GM12801 (cell line): ENCODE data around the gene CASP6.

Experiments used
- TF ChIP-seq, protein P1 (sequence below): IDR thresholded peaks from one replicate; pipeline ENCODE4 v1.5.1; 2011; ENCODE audit warnings: control low read depth; ENCODE audit not compliant: insufficient read length; ENCODE audit errors: extremely low read depth

CASP6 gene

DNA sequence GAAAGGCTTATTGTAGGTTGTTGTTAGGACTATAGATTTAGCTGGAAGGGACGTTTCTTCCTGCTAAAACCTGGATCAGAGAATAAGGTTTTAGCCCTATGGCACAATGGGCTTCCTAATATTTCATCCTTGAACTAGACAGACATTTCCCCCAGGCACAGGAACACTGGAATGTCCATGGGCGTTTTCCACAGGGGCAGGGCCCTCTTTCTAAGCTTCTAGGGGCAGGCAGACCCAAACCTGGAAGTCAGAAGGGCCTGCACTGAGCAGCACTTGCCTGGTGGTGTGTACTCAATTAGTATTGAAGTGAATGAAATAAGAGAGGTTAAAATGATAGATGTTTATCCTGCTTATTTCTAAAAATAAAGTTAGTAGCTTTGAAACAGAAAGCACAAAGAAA lies 41.1 kb downstream of the CASP6 start:
- TF ChIP-seq, protein P1, sequence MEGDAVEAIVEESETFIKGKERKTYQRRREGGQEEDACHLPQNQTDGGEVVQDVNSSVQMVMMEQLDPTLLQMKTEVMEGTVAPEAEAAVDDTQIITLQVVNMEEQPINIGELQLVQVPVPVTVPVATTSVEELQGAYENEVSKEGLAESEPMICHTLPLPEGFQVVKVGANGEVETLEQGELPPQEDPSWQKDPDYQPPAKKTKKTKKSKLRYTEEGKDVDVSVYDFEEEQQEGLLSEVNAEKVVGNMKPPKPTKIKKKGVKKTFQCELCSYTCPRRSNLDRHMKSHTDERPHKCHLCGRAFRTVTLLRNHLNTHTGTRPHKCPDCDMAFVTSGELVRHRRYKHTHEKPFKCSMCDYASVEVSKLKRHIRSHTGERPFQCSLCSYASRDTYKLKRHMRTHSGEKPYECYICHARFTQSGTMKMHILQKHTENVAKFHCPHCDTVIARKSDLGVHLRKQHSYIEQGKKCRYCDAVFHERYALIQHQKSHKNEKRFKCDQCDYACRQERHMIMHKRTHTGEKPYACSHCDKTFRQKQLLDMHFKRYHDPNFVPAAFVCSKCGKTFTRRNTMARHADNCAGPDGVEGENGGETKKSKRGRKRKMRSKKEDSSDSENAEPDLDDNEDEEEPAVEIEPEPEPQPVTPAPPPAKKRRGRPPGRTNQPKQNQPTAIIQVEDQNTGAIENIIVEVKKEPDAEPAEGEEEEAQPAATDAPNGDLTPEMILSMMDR = no peak

DNA sequence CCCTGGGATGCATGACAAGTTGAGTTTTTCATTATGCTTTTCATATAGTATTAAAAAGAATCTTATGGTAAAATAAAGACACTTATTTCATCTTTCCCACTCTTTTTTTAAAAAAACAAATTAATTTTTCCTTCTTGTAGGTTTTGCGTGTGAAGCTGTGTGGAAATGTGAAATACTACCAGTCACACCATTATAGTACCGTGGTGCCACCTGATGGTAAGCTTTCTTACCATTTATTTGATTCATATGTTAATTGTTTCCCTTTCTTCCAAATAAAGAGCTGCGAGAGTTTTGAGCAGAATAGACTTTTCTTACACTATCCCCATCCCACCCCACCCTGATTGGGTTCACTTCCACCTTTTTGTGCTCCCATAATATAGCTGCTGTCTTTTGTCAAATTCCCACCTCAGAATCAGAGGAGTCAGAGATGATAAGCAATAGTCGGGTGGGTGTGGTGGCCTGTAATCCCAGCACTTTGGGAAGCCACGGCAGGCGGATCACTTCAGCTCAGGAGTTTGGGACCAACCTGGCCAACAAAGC lies 44.3 kb downstream of the CASP6 start:
- TF ChIP-seq, protein P1 = no peak

DNA sequence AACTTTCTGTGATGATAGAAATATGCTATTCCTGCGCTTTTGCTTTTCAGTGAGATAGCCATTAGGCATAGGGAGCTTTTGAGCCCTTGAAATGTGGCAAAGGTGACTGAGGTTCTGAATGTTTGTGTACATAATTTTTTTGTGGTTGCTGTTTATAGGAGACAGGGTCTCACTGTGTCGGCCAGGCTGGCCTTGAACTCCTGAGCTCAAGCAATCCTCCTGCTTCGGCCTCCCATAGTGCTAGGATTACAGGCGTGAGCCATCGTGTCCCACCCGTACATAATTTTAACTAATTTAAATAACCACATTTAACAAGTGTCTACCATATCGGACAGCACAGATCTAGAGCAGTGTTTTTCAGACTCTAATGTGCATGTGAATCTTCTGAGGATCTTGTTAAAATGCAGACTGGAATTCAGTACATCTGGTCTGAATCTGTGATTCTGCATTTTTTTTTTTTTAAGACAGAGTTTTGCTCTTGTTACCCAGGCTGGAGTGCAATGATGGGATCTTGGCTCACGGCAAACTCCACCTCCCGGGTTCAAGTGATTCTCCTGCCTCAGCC lies 45.3 kb downstream of the CASP6 start:
- TF ChIP-seq, protein P1 = no peak

DNA sequence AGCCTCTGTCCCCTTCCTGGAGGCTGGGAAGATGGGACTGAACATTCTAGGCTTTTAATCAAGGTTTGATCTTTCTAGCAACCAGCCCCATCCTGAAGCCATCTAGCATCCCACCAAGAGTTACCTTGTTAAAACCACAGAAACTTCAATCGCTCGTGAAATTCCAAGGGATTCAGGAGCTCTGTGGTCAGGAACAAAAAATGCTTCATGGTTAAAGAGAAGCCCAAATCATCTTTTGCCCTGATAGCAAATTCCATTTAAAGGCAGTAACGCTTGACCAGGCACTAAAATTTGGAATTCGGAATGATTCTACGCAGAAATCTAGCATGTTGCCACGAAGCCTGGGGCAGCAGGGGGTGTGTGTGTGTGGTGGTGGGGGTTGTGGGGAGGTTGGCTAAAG lies 47.8 kb downstream of the CASP6 start:
- TF ChIP-seq, protein P1 = no peak

DNA sequence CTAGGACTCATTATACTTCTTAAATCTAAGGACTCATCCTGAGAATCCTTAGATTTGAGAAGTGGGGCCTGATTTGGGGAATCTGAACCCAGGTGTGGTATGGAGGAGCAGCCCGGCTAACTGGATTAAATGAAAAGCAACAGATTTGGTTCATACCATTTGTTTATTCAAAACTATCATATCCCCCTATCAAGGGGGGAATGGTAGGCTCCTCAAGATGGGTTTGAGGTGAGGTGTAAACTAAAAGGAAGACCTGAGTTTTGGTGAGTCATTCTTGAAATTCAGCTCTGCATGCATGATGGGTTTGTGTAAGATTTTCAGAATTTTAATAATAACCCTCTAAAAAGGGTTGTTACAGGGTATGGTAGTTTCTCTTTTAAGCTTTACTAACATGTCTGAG lies 53.4 kb downstream of the CASP6 start:
- TF ChIP-seq, protein P1 = no peak

DNA sequence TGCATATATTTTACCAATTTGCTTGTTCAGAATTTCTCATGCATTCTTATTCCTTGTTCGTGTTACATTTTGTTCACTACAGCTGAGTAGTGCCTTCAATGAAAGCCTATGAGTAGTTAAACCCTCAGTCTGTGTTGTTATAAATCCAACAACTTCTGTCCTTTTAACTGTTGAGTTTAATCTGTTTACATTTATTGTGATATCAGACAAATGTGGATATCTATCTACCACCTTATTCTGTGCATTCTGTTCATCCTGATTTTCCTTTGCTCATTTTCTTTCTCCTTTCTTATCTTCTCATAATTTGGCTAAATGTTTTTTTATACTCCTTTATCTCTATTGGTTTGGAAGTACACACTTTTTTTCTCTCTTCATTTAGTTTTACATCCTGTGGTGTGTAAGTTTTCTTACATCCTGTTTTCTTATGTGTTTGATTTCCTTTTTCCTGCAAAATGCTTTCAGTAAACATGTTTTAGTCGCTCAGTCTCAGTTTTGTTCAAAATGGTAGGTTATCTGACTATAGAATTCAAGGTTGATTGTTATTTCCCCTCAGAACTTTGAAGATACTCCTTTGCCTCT lies 54.2 kb downstream of the CASP6 start:
- TF ChIP-seq, protein P1 = no peak

DNA sequence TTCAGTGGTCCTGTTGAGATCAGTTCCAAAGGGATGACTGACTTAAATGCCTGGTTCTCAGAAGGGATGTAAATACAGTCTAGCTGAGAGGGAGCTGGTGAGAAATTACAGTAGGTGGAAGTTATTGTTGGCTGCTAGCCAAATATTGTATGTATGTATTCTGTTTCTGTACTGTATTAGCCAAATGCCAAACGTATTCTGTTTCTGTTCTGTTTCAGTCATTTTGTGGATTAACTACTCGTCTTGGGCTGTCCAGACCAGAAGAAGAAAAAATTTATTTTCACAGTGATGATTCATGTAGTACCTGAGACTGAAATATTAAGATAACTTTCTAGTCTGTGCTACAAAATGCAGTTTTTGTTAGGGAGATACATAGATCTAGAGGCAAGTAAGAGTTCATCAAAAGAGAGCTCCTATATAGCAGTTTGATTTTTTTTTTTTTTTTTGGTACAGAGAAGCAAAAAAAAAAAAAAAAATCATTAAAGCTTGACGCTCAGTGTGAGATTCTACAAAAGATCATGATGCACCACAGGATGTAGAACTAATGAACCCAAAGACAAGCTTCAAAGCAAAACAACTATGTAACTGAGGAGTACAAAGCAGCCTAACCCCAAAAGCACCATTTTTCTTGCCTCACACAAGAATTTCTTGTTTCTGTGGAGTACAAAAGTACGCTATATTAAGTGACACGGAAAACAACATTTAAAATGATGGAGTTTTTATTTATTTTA lies 54.8 kb downstream of the CASP6 start:
- TF ChIP-seq, protein P1 = no peak
